HG03066 (cell line): ENCODE data around the gene AGPAT2.

Experiments
- ATAC-seq: cut with Tn5 transposase; IDR thresholded peaks from one replicate; pipeline ENCODE4 v1.9.1; 2021; ENCODE audit warnings: low read depth; ENCODE audit not compliant: unreplicated experiment

The AGPAT2 gene

DNA sequence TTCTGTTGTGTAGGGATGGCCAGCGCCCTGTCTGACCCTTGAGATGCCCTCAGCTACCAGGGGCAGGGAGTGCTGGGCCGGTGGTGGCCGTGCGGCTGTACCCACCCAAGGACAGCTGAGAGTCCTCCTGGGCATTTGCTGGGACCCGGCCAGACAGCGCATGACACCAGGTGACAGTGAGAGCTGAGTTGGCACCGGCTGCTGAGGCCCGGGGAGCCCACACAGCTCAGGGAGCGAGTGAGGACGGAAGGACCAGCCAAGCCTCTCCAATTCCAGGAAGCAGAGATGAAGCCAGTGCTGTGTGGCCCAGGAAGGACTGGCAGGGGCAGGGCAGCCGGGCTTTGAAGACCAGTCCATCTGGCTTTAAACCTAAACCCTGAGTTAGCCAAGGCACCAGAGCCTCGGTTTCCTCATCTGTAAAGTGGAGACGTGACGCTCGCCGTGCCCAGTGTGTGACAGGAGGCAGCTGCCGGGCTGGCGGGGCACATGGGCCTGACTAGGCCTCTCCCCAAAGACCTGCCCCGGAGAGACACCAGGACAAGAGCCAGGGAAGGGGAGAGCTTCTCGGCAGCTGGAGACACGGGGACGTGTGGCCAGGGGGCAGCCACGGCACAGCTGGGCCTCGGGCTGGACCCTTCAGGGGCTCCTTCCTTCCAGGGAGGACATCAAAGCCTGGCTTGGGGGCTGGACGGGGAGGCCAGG, 3.0 kb upstream of the AGPAT2 start:
- ATAC-seq: no peak

DNA sequence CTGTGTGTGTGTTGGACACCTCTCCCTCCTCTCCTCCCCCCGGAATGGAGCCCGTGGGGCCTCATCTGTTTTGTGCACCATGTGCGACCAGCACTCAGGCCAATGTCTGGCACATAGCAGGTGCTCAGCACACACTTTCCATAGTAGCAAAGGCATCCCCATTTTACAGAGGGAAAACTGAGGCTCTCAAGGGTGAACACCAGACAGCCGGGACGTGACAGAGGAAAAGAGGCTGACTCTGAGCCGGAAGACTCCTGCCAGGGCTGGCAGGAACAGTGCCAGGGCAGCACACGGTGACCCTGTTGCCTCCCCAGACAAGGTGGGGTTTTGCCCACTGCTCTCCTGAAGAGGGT, 1.8 kb upstream of the AGPAT2 start:
- ATAC-seq: no peak

DNA sequence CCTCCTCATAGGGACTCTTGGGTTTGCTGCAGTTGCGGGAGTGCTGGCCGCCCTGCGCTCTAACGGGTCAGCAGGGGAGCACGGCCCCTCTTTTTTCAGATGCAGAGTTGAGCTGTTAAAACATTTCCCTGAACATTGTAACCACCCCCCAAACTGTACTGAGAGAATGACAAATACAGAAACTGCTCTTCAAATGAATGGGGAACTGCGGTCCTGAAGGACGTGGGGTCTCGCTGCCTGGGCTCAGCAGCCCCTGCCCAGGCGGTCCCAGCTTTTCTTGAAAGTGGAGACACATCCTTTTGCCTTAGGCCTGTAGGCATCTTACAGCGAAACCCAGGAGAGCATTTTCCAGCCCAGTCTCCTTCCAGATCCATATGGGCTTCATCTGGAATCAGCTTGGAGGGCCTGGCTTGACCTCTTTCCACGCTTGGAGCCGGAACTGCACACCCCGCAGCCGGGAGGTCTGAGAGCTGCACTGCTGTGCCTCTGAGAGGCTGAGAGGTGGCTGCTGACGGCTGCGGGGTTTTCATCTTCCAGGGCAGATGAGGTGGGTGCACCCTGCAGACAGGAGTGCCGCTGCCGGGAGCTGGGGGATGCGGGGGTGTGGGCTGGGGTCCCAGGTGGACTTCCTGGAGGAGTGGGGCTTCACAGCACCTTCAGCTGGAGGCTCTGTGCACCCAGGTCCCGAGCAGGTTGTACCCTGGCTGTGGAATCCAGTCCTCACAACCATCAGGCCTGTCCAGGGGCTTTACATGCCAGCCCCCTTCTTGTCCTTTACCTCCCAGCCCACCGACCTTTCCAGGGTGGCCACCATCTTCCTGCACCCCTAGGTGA, 1.2 kb upstream of the AGPAT2 start:
- no peak for ATAC-seq

DNA sequence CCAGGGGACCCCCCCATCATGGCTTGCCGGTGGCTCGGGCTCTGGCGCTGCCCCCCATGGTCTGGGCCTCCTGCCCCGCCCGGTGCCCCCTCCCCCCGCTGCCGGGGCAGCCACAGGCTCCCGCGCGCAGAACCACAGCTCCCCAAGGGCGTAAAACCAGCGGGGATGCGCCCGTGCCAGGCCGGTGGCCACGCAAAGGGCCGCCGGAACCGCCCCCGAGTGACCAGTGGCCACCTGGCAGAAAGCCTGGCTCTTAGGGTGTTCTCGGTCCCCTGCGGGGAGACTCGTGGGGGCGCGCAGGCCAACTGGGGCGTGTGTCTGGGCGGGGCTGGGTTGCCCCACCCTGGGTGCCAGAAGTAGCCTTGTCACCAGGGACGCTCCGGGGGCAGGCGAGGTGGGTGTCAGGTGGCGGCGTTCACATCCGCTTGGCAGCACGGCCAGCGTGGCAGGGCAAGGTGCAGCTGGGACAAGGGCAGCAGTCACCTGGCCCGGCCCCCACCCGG, 515 bp upstream of the AGPAT2 start:
- ATAC-seq: no peak

DNA sequence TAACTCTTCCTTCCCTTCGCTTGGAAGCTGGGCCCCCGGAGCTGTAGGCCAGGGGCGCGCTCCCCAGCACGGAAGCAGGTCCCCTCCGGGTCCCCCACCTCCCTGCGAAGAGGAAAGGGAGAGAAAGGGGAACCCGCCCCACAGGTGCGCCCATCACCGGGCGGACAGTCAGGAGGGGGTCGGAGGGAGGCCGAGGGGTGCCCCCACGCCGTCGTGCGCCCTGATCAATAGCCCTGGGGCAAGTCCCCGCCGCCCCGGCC, 793 bp downstream of the AGPAT2 start:
- ATAC-seq: no peak

DNA sequence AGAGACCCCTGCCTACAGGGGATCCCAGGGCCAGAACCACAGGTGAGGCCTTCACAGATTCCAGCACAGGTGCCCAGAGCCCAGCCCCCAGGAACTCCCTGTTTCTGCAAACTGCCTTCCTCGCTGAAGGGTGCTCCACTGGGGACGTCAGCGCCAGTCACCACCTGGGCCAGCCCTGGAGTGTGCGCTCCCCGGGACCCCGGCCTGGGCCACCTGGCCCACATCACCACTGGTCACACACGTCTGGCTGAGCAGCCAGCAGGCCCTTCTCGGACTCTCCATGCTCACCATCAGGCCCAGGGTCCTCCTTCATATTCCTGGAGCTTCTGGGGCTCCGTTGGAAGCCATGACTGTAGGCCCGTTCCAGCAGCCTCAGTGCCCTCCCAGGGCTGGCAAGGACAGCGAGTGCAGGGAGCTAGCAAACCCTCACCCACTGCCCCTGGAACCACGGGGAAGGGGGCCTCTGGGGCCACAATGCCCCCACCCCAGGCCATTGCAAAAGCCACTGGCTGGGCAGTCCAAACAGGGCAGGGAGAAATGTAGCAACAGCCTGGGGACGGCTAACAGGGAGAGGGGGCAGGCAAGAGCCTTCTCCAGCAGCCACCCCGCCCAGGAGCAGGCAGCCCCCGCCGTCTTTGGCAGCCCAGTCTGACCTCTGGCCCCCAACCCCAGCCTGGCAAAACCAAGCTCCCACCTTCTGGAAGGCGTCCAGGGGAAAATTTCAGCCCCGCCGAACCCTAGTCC, 1.3 kb downstream of the AGPAT2 start:
- no peak for ATAC-seq

DNA sequence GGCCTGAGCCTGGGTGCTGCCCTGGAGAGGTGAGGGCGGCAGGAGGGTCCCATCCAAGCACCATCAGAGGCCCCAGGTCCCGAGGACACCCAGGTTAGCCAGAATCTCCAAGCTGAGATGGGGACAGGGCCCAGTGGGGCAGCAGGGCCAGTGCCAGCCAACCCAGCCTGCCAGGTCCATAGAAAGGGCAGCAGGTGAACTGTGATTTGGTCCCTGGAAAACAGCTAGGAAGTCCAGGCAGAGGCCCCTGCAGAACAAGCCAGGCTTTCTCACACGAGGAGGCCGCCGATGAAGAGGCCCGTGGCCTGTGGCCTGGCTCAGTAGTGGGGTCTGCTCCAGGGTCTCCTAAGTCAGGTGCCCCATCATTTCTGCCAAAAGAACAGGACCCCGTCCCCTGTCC, 2.0 kb downstream of the AGPAT2 start:
- ATAC-seq: no peak

DNA sequence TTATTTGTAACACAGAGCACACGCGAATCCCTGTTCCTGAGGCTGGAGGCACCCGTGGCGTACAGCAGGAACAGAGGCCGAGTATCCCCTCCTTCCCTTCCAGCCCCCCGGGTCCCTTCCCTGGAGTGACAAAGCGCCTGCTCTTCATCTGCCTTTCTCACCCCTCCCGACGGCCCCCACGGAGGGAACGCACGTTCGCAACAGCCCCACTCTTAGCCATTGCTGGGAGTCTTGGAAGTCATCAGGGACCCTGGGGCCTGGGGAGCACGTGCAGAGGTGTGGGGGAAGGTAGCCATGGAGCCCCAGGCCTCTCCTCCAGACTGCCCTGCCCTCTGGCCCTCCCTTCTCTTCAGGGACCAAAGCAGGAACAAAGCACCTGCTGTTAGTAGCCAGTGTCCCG, 2.5 kb downstream of the AGPAT2 start:
- no peak for ATAC-seq

DNA sequence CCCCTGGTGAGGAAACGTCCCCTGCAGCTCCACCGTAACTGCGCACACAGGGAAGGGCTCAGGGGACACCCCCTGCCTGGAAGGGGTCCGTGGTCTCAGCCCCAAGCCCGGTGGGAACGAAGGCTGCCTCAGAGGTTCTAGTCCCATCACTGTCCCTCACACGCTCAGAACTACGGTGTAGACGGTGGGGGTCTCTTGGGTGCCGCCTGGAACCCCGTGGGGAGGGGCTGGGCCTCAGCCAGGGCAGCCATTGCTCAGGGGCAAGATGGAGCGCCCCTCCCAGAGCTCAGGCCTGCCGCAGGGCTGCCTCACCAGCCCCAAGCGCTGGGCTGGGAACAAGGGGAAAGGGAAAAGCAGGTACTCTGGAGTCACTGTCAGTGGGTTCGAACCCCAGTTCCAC, 2.9 kb downstream of the AGPAT2 start:
- ATAC-seq: no peak

DNA sequence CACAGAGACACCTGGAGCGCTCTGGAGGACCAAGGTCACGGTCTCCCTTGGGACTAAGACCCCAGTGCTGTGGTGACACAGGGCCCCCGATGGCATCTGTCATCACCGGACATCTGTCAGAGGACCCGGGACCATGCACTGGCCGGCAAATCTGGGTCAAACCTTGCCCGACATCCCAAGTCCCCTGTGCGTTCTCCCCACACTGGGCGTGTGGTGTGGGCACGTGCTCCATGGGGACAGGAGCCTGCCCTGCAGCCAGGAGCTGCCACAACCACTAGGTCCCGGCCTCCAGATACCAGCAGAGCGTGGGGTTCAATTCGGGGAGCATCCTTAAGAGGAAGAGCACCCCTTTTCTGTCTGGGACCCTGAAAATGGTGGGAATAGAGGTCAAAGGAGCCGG, 3.5 kb downstream of the AGPAT2 start:
- ATAC-seq: no peak

DNA sequence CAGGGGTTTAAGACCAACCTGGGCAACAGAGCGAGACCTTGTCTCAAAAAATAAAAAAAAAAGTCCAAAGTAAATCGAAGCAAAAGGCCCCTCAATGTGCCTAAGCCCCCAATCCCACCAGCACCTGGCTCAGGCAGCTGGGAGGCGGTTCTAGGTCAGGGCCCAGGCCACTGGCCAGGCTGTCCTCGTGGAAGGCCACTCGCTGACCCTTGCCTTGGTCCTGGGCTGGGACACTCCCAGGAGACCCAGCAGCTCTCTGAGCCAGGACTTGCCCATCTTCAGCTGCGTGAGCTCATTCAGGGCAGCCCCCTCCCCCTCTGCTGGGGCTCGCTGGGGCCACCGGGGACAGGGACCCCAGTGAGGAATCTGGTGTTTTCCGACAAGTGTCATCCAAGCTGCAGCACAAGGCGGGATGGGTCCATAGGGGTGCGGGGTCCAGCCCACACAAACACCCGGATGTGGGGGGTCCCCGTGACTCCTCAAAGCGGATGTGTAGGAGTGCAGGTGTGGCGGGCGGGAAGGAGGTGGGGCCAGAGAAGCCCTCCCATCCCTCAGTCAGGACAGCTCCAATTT, 4.0 kb downstream of the AGPAT2 start:
- ATAC-seq: no peak

DNA sequence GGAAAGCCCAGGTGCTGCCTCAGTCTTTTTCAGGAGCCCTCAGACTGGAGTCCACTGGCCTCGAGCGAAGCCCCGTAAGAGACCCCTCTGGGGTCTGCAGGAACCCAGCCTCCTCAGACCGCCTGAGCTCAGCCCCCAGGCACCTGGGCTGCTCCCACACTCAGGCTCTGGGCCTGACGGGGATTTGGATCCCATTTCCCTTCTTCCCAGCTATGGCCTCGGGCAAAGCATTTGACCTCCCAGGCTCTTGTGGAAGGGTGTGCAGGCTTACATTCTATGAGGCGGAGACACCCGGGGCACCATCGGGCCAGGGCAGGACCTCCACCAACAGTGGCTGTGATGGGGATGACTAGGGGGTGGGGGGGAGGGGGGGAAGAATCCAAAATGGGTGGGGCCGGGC, 4.5 kb downstream of the AGPAT2 start:
- no peak for ATAC-seq

DNA sequence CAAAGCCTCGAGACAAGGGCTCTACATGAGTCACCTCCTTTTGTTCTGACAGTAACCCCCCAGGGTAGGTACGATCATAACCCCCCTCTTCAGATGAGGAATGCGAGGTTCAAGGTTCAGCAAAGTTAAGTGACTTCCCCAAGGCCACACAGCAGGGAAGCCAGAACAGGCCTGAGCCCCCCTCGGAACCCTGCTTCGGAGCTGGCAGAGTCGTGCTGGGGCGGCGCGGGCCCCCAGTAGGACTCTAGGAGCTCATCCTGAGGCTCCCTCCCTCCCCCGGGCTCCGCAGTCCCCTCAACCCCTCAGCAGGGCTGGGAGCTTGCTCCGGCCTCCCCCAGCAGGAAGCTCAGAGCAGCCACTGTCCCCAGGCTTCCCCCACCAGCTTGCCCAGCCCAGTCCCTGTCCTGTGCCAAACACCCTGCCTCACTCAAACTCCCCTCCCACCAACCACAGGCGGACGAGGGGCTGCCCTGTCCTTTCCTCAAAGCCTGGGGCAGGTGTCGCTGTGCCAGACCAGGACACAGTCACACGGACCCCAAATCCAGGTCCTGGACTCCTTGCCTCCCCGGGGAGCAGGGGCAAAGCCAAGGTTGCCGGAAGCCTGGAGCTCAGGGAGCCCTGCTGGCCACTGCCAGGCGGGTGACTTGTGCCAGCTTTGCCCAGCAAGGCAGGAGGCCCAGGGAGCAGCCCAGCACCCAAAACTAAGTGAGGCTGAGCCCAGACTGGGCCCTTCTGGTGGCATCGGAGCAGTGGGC, 5.1 kb downstream of the AGPAT2 start:
- ATAC-seq: no peak

DNA sequence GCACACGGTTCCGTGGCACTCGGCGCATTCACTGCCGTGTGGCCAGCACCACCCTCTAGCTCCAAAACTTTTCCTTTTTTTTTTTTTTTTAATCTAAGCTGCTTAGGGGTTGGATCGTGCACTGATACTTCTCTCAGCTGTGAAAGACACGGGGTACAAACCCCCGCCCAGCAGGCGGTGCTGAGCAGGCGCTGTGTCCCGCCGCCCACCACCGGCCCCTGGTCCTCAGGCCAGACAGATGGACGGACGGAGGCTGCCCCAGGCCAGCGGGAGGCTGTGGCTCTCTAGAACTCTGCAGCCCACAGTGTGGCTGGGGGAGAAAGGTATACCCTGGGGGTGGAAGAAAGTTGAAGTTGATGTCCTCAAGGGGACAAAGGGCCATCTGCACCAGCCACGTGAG, 6.2 kb downstream of the AGPAT2 start:
- ATAC-seq: no peak

DNA sequence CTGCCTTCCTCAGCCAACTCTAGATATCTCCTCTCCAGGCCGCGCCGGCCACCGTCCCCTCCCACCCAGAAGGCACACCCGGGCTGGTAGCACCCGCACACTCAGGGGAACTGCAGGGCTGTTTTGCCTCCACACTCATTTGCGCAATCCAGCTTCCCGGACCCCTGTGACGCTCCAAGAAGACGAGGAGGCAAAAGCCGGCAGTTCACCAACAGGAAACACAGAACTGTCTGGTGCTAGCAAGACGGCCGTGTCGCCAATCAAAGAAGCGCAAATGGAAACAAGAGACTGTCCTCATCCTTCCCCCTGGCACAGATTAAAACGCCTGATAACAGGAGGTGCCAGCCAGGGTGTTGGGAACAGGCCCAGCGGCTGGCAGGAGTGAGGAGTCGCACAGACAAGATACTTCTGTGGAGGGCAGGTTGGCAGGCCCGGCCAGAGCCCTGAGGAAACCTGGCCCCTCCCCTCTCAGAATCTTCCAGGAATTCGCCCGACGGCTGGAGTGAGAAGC, 7.8 kb downstream of the AGPAT2 start:
- ATAC-seq: no peak

DNA sequence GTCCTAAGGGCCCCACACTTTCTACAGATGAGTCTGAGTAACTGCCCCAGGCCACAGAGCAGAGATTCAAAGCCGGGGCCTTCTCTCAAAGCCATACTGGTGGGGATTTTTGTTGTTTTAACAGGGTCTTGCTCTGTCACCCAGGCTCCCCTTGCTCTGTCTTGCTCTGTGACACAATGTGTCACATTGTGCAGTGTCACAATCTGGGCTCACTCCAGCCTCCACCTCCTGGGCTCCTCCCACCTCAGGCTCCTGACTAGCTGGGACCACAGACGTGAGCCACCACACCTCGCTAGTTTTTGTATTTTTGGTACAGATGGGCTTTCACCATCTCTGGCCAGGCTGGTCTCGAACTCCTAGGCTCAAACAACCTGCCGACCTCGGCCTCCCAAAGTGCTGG, 8.6 kb downstream of the AGPAT2 start:
- no peak for ATAC-seq

DNA sequence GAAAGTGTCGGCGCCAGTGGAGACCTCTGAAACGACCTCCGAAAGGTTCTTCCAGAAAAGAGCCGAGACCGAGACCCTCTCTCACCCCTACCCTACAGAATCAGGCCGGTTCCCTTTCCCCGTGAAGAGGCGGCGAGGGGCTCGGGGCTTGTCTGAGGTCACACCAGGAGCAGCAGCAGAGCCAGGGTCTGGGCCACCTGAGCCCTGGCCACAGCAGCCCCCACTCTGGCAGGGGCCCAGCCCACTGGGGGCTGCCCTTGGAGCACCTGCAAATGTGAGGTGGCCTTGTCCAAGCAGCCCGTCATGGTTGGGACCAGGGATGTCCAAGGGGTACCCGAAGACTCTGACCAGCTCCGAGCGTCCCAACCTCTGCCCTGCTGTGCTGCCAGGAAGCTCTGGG, 9.2 kb downstream of the AGPAT2 start:
- ATAC-seq: no peak

DNA sequence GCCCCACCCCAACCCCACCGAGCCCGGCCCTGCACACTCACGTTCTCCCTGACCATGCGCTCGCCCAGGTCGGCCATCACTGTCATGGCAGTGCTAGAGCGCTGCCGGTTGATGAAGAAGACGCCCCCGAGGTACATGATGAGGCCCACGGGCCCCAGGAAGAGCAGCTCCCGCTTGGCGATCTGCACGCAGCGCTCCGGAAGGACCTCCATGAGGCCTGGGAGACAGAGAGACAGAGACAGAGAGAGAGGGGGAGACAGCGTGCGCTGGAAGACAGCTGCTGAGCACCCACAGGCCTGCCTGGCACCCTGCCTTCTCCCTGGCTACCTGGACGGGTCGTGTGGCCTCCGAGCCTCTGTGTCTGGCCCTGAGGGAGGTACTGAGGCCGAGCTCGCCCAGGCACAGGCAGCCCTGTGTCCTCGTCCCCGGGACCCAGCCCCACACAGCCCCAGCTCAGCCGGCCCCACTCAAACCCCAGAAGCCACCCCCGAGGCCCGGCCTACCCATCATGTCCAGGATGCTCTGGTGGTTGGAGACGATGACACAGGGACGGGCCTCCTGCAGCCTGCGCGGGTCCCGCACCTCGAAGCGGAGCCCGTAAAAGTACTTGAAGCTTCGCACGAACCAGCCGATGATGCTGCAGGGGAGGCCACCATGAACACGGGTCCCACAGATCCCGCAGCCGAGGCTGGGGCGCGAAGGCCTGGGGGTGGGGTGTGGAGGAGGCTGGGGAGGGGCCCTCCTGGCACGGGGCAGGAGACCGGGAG, 10.2 kb downstream of the AGPAT2 start:
- ATAC-seq: no peak

DNA sequence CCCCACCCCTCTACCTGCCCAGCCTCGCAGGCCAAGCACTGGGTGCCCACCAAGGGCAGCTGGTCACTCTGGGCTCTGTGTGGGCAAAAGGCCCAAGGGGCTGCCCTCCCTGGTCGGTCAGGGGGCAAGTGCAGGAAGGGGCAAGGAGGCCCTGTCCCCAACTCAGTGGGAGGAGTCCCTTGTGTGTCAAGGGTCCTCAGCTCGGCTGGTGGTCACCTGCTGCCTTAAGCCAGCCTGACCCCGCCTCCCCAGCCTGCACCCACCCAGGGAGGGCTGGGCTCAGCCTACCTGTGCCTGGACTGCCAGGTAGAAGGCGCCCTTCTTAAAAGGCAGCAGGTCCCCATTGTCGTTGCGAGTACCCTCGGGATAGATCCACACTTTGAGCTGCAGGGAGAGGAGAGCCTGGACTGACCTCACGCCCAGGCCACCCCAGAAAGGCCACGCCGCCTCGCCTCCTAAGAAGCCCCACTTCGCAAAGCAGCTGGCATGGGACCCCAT, 10.9 kb downstream of the AGPAT2 start:
- ATAC-seq: no peak
